SK-N-SH treated with all-trans-retinoic acid at 6 μM for 48 hours (cell line): Measurements from ENCODE around the gene CNTRL.

Source experiments
- ATAC-seq: fragments of 200-7000 bp; cut with Tn5 transposase; 3 replicates; pipeline ENCODE4 v1.9.1; 2020; ENCODE audit warnings: mild to moderate bottlenecking, moderate library complexity
- ARNTL ChIP-seq: fragments of 450-650 bp; formaldehyde crosslinking; IDR thresholded peaks from 2 replicates; pipeline ENCODE4 v1.5.0; 2020; ENCODE audit warnings: low read depth, mild to moderate bottlenecking, moderate library complexity, borderline replicate concordance
- CREB5 ChIP-seq: fragments of 250-450 bp; sonication (Bioruptor Pico); IDR thresholded peaks from 2 replicates; pipeline ENCODE4 v1.5.1; 2020; ENCODE audit warnings: low read depth, mild to moderate bottlenecking, moderate library complexity
- CSDC2 ChIP-seq: fragments of 250-450 bp; sonication (Bioruptor Pico); IDR thresholded peaks from 2 replicates; pipeline ENCODE4 v1.5.0; 2020; ENCODE audit warnings: mild to moderate bottlenecking, moderate library complexity
- CSRNP3 ChIP-seq: fragments of 250-450 bp; sonication (Bioruptor Pico); IDR thresholded peaks from 2 replicates; pipeline ENCODE4 v1.5.1; 2021; ENCODE audit warnings: mild to moderate bottlenecking, moderate library complexity
- ESRRG ChIP-seq: fragments of 250-450 bp; sonication (Bioruptor Pico); IDR thresholded peaks from 2 replicates; pipeline ENCODE4 v1.6.1; 2021; ENCODE audit warnings: mild to moderate bottlenecking
- OSR1 ChIP-seq: fragments of 250-450 bp; sonication (Bioruptor Pico); IDR thresholded peaks from 2 replicates; pipeline ENCODE4 v1.8.0; 2022; ENCODE audit warnings: moderate library complexity, mild to moderate bottlenecking, inconsistent platforms
- PATZ1 ChIP-seq: fragments of 250-450 bp; sonication (Bioruptor Pico); IDR thresholded peaks from 2 replicates; pipeline ENCODE4 v1.8.0; 2020; ENCODE audit warnings: mild to moderate bottlenecking, moderate library complexity, borderline replicate concordance
- POU6F1 ChIP-seq: fragments of 250-450 bp; sonication (Bioruptor Pico); IDR thresholded peaks from 2 replicates; pipeline ENCODE4 v1.8.0; 2021; ENCODE audit warnings: low read depth, mild to moderate bottlenecking, moderate library complexity, borderline replicate concordance
- PPARA ChIP-seq: fragments of 250-450 bp; sonication (Bioruptor Pico); IDR thresholded peaks from 2 replicates; pipeline ENCODE4 v1.5.0; 2020; ENCODE audit warnings: mild to moderate bottlenecking, borderline replicate concordance
- SNAI2 ChIP-seq: fragments of 250-450 bp; sonication (Bioruptor Pico); IDR thresholded peaks from 2 replicates; pipeline ENCODE4 v1.5.0; 2020; ENCODE audit warnings: mild to moderate bottlenecking, moderate library complexity
- TOX ChIP-seq: fragments of 250-450 bp; sonication (Bioruptor Pico); IDR thresholded peaks from 2 replicates; pipeline ENCODE4 v1.8.0; 2021; ENCODE audit warnings: mild to moderate bottlenecking, moderate library complexity, borderline replicate concordance
- ZC3H10 ChIP-seq: fragments of 250-450 bp; sonication (Bioruptor Pico); IDR thresholded peaks from 2 replicates; pipeline ENCODE4 v1.5.1; 2021; ENCODE audit warnings: mild to moderate bottlenecking, moderate library complexity
- ZFP3 ChIP-seq: fragments of 250-450 bp; sonication (Bioruptor Pico); IDR thresholded peaks from 2 replicates; pipeline ENCODE4 v1.5.0; 2020; ENCODE audit warnings: mild to moderate bottlenecking, moderate library complexity
- ZFP30 ChIP-seq: fragments of 450-650 bp; formaldehyde crosslinking; IDR thresholded peaks from 2 replicates; pipeline ENCODE4 v1.5.0; 2022; ENCODE audit warnings: mild to moderate bottlenecking, moderate library complexity
- ZNF565 ChIP-seq: fragments of 450-650 bp; formaldehyde crosslinking; conservative IDR thresholded peaks from 2 replicates; pipeline ENCODE4 v1.5.0; 2020; ENCODE audit warnings: low read depth, mild to moderate bottlenecking, moderate library complexity
- ZNF70 ChIP-seq: fragments of 450-650 bp; formaldehyde crosslinking; IDR thresholded peaks from 2 replicates; pipeline ENCODE4 v1.5.0; 2020; ENCODE audit warnings: mild to moderate bottlenecking, moderate library complexity
- ZNF8 ChIP-seq: fragments of 450-650 bp; formaldehyde crosslinking; IDR thresholded peaks from 2 replicates; pipeline ENCODE4 v1.5.0; 2020; ENCODE audit warnings: mild to moderate bottlenecking, moderate library complexity

CNTRL gene

GRCh38 chr9:121183666-121184423 is 109.1 kb downstream of the CNTRL start:
- TF ChIP-seq ZNF8, result no peak
- no peak for TF ChIP-seq ZNF70 (CRISPR knock-in tag)
- no peak for TF ChIP-seq TOX (CRISPR knock-in tag)
- no peak for TF ChIP-seq PATZ1 (CRISPR knock-in tag)
- no peak for TF ChIP-seq POU6F1
- no peak for TF ChIP-seq ZFP30
- no peak for ATAC-seq

GRCh38 chr9:121184463-121184862 is 109.7 kb downstream of the CNTRL start:
- ATAC-seq, result no peak
- TF ChIP-seq ZNF565 (CRISPR knock-in tag) (no peak), ZNF70 (CRISPR knock-in tag) (no peak), TOX (CRISPR knock-in tag) (no peak), CSRNP3 (CRISPR knock-in tag) (no peak), PPARA (CRISPR knock-in tag) (no peak), ARNTL (CRISPR knock-in tag) (no peak), ZFP30 (no peak), ZFP3 (no peak), PATZ1 (CRISPR knock-in tag) (no peak), CREB5 (CRISPR knock-in tag) (no peak), POU6F1 (no peak), ZC3H10 (no peak), ESRRG (no peak)

GRCh38 chr9:121185178-121185745 is 110.5 kb downstream of the CNTRL start:
- no peak for TF ChIP-seq PPARA (CRISPR knock-in tag)
- no peak for TF ChIP-seq ZNF70 (CRISPR knock-in tag)
- no peak for TF ChIP-seq ZFP3
- no peak for TF ChIP-seq PATZ1 (CRISPR knock-in tag)
- no peak for TF ChIP-seq CSDC2
- no peak for TF ChIP-seq POU6F1
- no peak for TF ChIP-seq ESRRG
- no peak for TF ChIP-seq ZNF8
- no peak for TF ChIP-seq OSR1
- no peak for TF ChIP-seq SNAI2 (CRISPR knock-in tag)
- TF ChIP-seq, all 23 proteins: peak for 0
- ATAC-seq, result no peak
